PC-9 (cell line): ENCODE results near the gene BACH2.

Experiments used
- CTCF ChIP-seq: fragments of 200-600 bp; sonication (generic); conservative IDR thresholded peaks from 2 replicates; pipeline ENCODE4 v1.6.1; 2017; ENCODE audit warnings: mixed run types, antibody characterized with exemption, mild to moderate bottlenecking, moderate library complexity
- EZH2 ChIP-seq: fragments of 200-600 bp; sonication (generic); IDR thresholded peaks from 2 replicates; pipeline ENCODE4 v1.8.0; 2017; ENCODE audit warnings: antibody characterized with exemption, low read depth

GRCh38 chr6:89975366-89975765 lies 321.3 kb downstream of the BACH2 start:
- TF ChIP-seq CTCF (no peak), EZH2 (no peak)
